Upper lobe of left lung (tissue), 6 donors: Measurements from ENCODE around the gene DOCK4. TPM values are rescaled to one million over a fixed set of nuclear protein-coding genes. Genes with fewer than 3 reads are reported as not detected.
A peak's percentile ranks its signal among the peaks of the same experiment; 100 is the strongest.

Experiments used
- ATAC-seq, 2 donors: fragments of 200-7000 bp; cut with Tn5 transposase; one replicate each; pipeline ENCODE4 v1.9.1; 2022; ENCODE audit warnings: mild to moderate bottlenecking in 2 of 2, moderate library complexity in 2 of 2; ENCODE audit not compliant: low FRiP score in 2 of 2
- DNase-seq, 2 donors: peaks; one replicate each; pipeline ENCODE4 v3.0.0-alpha.2; 2019 to 2020
- H3K27ac ChIP-seq, 4 donors: fragments of 200-600 bp; sonication (generic); one replicate each; pipeline ENCODE4 v1.5.1; 2016 to 2019
- H3K27me3 ChIP-seq, 4 donors: fragments of 200-600 bp; sonication (generic); one replicate each; pipeline ENCODE4 v1.5.1; 2017 to 2019
- H3K36me3 ChIP-seq, 4 donors: fragments of 200-600 bp; sonication (generic); one replicate each; pipeline ENCODE4 v1.5.1; 2016 to 2019
- H3K4me1 ChIP-seq, 4 donors: fragments of 200-600 bp; sonication (generic); one replicate each; pipeline ENCODE4 v1.5.1; 2018 to 2019
- H3K4me3 ChIP-seq, 4 donors: fragments of 200-600 bp; sonication (generic); one replicate each; pipeline ENCODE4 v1.5.1; 2017 to 2019; ENCODE audit warnings: mild to moderate bottlenecking in 2 of 4, moderate library complexity in 1 of 4
- H3K9me3 ChIP-seq, 4 donors: fragments of 200-600 bp; sonication (generic); one replicate each; pipeline ENCODE4 v1.5.1; 2018 to 2019
- EP300 ChIP-seq, 4 donors: sonication (generic); formaldehyde crosslinking; IDR thresholded peaks; one replicate each; pipeline ENCODE4 v1.5.1; 2017; ENCODE audit warnings: antibody characterized with exemption in 4 of 4, control low read depth in 2 of 4
- POLR2A ChIP-seq, 4 donors: fragments of 450-650 bp; IDR thresholded peaks; one replicate each; pipeline ENCODE4 v1.5.1; 2016 to 2017; ENCODE audit warnings: antibody characterized with exemption in 4 of 4, mild to moderate bottlenecking in 2 of 4
- POLR2AphosphoS5 ChIP-seq, 2 donors: sonication (generic); formaldehyde crosslinking; IDR thresholded peaks; one replicate each; pipeline ENCODE4 v1.5.1; 2017; ENCODE audit warnings: antibody characterized with exemption in 2 of 2
- WGBS, 2 donors: methylation state at CpG; one replicate each; pipeline ENCODE4 v1.1.5; 2017 to 2018; 5-methylcytosine and 5-hydroxymethylcytosine counted together
- total RNA-seq, 6 donors: library from RNA; depleted of rRNA in 4 of 6; stranded (reverse); fragments of >200 nt in 4 of 6; gene quantifications; one replicate each; pipeline versions ENCODE4 v1.1.0 to v1.2.1, GENCODE V29; 2016 to 2021
- TF ChIP-seq, protein P1 (sequence below), 6 experiments: fragments of 450-650 bp in 4 of 6; fragments of 200-600 bp in 2 of 6; sonication (generic) in 2 of 6; IDR thresholded peaks; one replicate each; pipeline ENCODE4 v1.5.1; 2016 to 2019; ENCODE audit warnings: antibody characterized with exemption in 6 of 6
- donor health status: DM: no; HTN: no; CAD: no; lungs with moderate emphysema.
- donor health status: DM: no; HTN: yes; CAD: no; lungs with severe emphysema.

The DOCK4 gene
- total RNA-seq, 6 donors from 2014 or later, result 53.6 to 166 (median 100) TPM

DNA sequence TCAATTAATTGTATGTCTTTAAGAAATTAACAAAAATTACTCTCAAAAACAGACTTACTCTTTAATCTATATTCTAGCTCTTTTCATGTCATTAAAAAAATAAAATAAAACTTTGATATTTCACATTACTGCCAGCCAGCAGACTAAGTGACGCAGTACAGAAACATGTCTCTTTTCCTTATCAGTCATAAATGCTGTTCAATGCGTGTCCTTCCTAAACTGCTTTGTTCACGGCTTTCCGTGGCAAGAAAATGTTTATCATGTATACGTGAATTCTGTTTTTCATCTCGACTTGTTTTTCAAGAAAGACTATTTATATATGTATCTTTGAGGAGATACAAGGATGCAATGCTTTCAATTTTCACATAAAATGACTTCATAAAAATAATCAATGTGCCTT, 182.4 kb downstream of the DOCK4 start:
- Histone ChIP-seq H3K4me3 (no peak overlapping the region), H3K27me3 (no peaks in the 10 kb centered on the region), H3K27ac (peak overlapping the region in 1 of 4 donors; percentile 38), H3K9me3 (no peaks in the 10 kb centered on the region), H3K4me1 (peaks cover 18 to 30% (median 25%) of the 10 kb centered on the region in 4 donors), H3K36me3 (no peaks in the 10 kb centered on the region)
- 74 to 81% methylated on average over 6 of the region's 6 CpGs for WGBS, 2 donors
- ATAC-seq (no peak), DNase-seq (no peak)
- TF ChIP-seq EP300 (IDR thresholded peaks at IDR 0.05) (no peak), POLR2A (IDR thresholded peaks at IDR 0.05) (no peak), POLR2AphosphoS5 (IDR thresholded peaks at IDR 0.05) (no peak)
- TF ChIP-seq, protein P1, sequence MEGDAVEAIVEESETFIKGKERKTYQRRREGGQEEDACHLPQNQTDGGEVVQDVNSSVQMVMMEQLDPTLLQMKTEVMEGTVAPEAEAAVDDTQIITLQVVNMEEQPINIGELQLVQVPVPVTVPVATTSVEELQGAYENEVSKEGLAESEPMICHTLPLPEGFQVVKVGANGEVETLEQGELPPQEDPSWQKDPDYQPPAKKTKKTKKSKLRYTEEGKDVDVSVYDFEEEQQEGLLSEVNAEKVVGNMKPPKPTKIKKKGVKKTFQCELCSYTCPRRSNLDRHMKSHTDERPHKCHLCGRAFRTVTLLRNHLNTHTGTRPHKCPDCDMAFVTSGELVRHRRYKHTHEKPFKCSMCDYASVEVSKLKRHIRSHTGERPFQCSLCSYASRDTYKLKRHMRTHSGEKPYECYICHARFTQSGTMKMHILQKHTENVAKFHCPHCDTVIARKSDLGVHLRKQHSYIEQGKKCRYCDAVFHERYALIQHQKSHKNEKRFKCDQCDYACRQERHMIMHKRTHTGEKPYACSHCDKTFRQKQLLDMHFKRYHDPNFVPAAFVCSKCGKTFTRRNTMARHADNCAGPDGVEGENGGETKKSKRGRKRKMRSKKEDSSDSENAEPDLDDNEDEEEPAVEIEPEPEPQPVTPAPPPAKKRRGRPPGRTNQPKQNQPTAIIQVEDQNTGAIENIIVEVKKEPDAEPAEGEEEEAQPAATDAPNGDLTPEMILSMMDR (IDR thresholded peaks at IDR 0.05), result no peak

DNA sequence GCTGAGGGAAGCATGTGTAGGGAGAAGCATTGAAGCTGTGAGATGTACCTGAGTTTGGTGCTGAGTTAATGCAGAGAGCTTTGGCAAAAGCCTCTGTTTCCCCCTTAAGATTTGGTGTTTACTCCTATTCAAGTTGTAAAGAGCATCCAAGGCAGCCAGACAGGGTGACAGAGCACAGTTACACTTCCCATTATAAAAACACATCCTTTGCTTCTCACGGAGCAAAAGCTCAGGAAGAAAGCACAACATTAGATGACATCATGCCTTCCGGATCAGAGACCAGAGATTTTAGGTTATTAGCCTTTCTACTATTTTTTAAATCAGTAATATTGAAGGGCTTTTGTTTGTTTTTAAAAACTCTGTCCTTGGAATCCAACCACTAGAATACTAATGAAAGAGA, 182.9 kb downstream of the DOCK4 start:
- Histone ChIP-seq H3K36me3 (no peaks in the 10 kb centered on the region), H3K27me3 (no peaks in the 10 kb centered on the region), H3K27ac (peak overlapping the region in 1 of 4 donors; percentile 38), H3K9me3 (no peaks in the 10 kb centered on the region), H3K4me3 (no peak overlapping the region), H3K4me1 (peaks cover 18 to 35% (median 28%) of the 10 kb centered on the region in 4 donors)
- WGBS, 2 donors, result 46 to 52% methylated on average over 2 of the region's 2 CpGs
- no peak for ATAC-seq
- no peak for DNase-seq
- TF ChIP-seq EP300 (IDR thresholded peaks at IDR 0.05) (no peak), POLR2A (IDR thresholded peaks at IDR 0.05) (no peak), POLR2AphosphoS5 (IDR thresholded peaks at IDR 0.05) (no peak)
- TF ChIP-seq, protein P1 (IDR thresholded peaks at IDR 0.05), result no peak

DNA sequence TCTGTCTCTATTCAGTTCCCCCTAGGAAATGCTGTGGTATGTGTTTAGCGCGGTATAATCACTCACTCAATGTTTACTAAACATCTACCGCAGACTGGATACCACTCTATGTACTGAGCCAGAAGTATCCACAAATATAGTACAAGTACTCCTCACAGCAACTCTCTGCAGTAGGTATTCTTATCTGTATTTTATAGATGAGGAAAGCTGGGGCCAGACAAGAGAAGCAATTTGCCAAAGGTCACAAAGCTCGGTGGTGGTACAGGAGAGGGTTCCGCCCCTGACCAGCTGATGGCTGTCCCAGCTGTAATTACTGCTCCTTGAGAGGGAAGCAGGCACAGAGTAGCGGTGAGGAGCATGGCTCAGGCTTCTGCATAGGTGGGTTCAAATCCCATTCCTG, 184.1 kb downstream of the DOCK4 start:
- H3K9me3 ChIP-seq, result no peaks in the 10 kb centered on the region
- peak overlapping the region in 3 of 4 donors; percentile 16 to 60 (median 33) for H3K27ac ChIP-seq
- TF ChIP-seq POLR2AphosphoS5 (IDR thresholded peaks at IDR 0.05) (no peak), EP300 (IDR thresholded peaks at IDR 0.05) (no peak), POLR2A (IDR thresholded peaks at IDR 0.05) (no peak)
- TF ChIP-seq, protein P1 (IDR thresholded peaks at IDR 0.05), result no peak
- ATAC-seq (no peak), DNase-seq (no peak)
- peaks cover 18 to 36% (median 28%) of the 10 kb centered on the region in 4 donors for H3K4me1 ChIP-seq
- no peaks in the 10 kb centered on the region for H3K27me3 ChIP-seq
- H3K36me3 ChIP-seq, result no peaks in the 10 kb centered on the region
- 64 to 69% methylated on average over 6 of the region's 6 CpGs for WGBS, 2 donors
- H3K4me3 ChIP-seq, result no peak overlapping the region

- Histone ChIP-seq H3K27ac (peak overlapping the region in 3 of 4 donors; percentile 15 to 60 (median 33)), H3K4me3 (no peak overlapping the region), H3K4me1 (peaks cover 18 to 36% (median 28%) of the 10 kb centered on the region in 4 donors), H3K9me3 (no peaks in the 10 kb centered on the region), H3K27me3 (no peaks in the 10 kb centered on the region), H3K36me3 (no peaks in the 10 kb centered on the region)
- DNase-seq, result no peak
- ATAC-seq, result peak in 1 of 2 donors; percentile 28
- 78 to 81% methylated on average over 7 of the region's 7 CpGs for WGBS, 2 donors
- TF ChIP-seq POLR2A (IDR thresholded peaks at IDR 0.05) (no peak), EP300 (IDR thresholded peaks at IDR 0.05) (no peak), POLR2AphosphoS5 (IDR thresholded peaks at IDR 0.05) (no peak)
Measured at GRCh38 chr7:112021379-112022044, 184.7 kb downstream of the DOCK4 start.

- Histone ChIP-seq H3K36me3 (no peaks in the 10 kb centered on the region), H3K4me3 (no peak overlapping the region), H3K4me1 (peaks cover 18 to 36% (median 28%) of the 10 kb centered on the region in 4 donors), H3K27ac (peak overlapping the region in 2 of 4 donors; percentile 33 to 60), H3K27me3 (no peaks in the 10 kb centered on the region), H3K9me3 (no peaks in the 10 kb centered on the region)
- no peak for TF ChIP-seq POLR2AphosphoS5 (IDR thresholded peaks at IDR 0.05)
- no peak for TF ChIP-seq EP300 (IDR thresholded peaks at IDR 0.05)
- no peak for TF ChIP-seq POLR2A (IDR thresholded peaks at IDR 0.05)
- TF ChIP-seq, protein P1 (IDR thresholded peaks at IDR 0.05), result no peak
- WGBS, 2 donors, result 73 to 81% methylated on average over 4 of the region's 4 CpGs
- DNase-seq, result no peak
- ATAC-seq, result peak in 1 of 2 donors; percentile 65
Measured at GRCh38 chr7:112020800-112021199, 185.4 kb downstream of the DOCK4 start.
